GM12872 (cell line): ENCODE data around the gene ZC3H18.

Experiments
- CTCF ChIP-seq: IDR thresholded peaks from 3 replicates; pipeline ENCODE4 v1.5.1; 2011; ENCODE audit warnings: low read depth, mild to moderate bottlenecking, low read length, moderate library complexity; ENCODE audit not compliant: insufficient read depth

Gene ZC3H18

GRCh38 chr16:88618956-88619667, 48.9 kb downstream of the ZC3H18 start:
- TF ChIP-seq CTCF = no peak

GRCh38 chr16:88619859-88620815, 49.9 kb downstream of the ZC3H18 start:
- TF ChIP-seq CTCF = no peak

- TF ChIP-seq CTCF = no peak
Measured at GRCh38 chr16:88622125-88622524, 51.9 kb downstream of the ZC3H18 start.

- no peak for TF ChIP-seq CTCF
Measured at GRCh38 chr16:88622866-88623265, 52.7 kb downstream of the ZC3H18 start.

- no peak for TF ChIP-seq CTCF
Measured at GRCh38 chr16:88623858-88624257, 53.7 kb downstream of the ZC3H18 start.

GRCh38 chr16:88624481-88624880, 54.3 kb downstream of the ZC3H18 start:
- TF ChIP-seq CTCF = no peak

GRCh38 chr16:88624977-88625576, 54.9 kb downstream of the ZC3H18 start:
- no peak for TF ChIP-seq CTCF
